GM12875 (cell line): ENCODE data around the gene NAA35.

Source experiments
- H3K4me3 ChIP-seq: one replicate; pipeline ENCODE4 v1.5.1; 2011; ENCODE audit warnings: low read depth, low read length, control low read depth
- CTCF ChIP-seq: IDR thresholded peaks from 2 replicates; pipeline ENCODE4 v1.5.1; 2011; ENCODE audit warnings: low read depth, mild to moderate bottlenecking, control low read depth, inconsistent platforms, low read length, moderate library complexity, borderline replicate concordance; ENCODE audit not compliant: insufficient read depth

NAA35 gene

GRCh38 chr9:86027767-86028166, 86.8 kb downstream of the NAA35 start:
- no peak for TF ChIP-seq CTCF
- no peak overlapping the region for H3K4me3 ChIP-seq

GRCh38 chr9:86034863-86035734, 94.2 kb downstream of the NAA35 start:
- H3K4me3 ChIP-seq: no peak overlapping the region
- TF ChIP-seq CTCF: peak; percentile 65

DNA sequence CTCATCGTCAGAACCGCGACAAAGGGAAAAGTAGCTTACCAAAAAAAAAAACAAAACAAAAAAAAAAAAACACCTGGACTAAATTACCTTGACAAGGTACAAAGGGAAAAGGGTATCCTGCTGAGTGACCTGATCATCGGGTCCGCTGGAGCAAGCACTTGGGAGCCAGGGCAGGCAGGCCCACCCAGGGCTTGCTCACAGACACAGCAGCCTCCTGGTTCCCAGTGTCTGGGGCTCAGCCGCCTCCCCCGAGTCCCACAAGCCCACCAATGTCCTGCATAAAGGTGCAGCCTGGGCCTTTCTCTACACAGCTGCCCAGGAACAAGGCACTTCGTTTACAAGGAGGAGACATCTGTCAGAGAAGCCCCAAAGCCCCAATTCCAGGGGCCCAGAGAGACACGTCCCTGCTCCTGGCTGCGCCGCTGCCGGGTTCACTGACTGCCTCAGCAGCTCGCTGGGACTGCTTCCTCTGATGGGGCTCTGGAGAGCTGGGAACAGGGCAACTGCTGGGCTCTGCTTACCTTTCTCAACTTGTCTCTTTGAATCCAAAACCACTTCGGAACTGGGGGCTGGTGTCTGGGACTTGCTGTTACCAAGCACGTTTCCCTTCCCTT, 95.0 kb downstream of the NAA35 start:
- no peak for TF ChIP-seq CTCF
- no peak overlapping the region for H3K4me3 ChIP-seq

GRCh38 chr9:86036555-86036954, 95.6 kb downstream of the NAA35 start:
- no peak overlapping the region for H3K4me3 ChIP-seq
- TF ChIP-seq CTCF: no peak

DNA sequence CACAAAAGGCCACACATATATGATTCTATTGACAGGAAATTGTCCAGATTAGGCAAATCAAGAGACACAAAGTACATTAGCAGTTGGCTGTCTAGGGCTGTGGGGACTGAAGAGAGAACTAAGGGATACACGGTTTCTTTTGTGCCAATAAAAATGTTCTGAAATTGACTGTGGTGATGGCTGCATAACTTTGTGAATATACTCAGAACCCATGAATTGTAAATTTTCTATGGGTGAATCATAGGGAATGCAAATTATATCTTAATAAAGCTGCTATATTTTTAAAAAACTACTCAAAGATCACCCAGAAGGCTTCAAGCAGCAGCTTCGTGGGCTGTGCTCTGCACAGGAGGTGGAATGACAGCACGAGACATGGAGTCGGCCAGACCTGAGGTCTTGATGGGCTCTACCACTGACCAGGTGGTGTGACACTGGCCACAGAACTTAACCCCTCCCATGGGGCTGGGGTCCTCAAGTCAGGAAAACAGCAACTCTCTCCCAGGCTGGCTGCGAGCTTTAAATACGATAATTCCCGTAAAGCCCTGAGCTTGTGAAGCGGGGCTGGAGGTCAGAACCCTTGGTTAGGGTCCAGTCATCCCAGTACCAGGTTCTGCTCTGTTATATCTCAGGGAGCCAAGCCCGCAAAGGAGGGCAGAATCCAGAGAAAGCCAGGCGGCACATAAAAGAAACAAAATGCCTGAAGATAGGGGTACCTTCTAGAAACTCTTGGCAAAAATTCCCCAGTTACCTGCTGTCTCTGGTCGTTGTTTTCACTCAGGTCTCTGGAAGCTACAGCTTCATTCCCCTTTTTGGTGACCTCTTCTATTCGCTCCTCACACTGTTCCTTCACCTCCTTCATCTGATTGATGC, 99.3 kb downstream of the NAA35 start:
- TF ChIP-seq CTCF: no peak
- no peak overlapping the region for H3K4me3 ChIP-seq

GRCh38 chr9:86040861-86041155, 99.9 kb downstream of the NAA35 start:
- TF ChIP-seq CTCF: no peak

More at GRCh38 chr9:86040861-86041155, 99.9 kb downstream of the NAA35 start:
- no peak overlapping the region for H3K4me3 ChIP-seq
